Ovary (tissue), 3 donors: ENCODE results near the gene HPS3.

Source experiments
- POLR2A ChIP-seq: fragments of 450-650 bp; IDR thresholded peaks from one replicate; pipeline ENCODE4 v1.6.1; 2017; ENCODE audit warnings: antibody characterized with exemption, mild to moderate bottlenecking, moderate library complexity
- TF ChIP-seq, protein P1 (sequence below), 3 donors: fragments of 450-650 bp in 2 of 3; fragments of 200-600 bp in 1 of 3; IDR thresholded peaks; one replicate each; pipeline versions ENCODE4 v1.5.1 to v1.8.0; 2016 to 2022; ENCODE audit warnings: antibody characterized with exemption in 3 of 3, mild to moderate bottlenecking in 1 of 3
- donor health status: DM: no; HTN: no; CAD: no.

DNA sequence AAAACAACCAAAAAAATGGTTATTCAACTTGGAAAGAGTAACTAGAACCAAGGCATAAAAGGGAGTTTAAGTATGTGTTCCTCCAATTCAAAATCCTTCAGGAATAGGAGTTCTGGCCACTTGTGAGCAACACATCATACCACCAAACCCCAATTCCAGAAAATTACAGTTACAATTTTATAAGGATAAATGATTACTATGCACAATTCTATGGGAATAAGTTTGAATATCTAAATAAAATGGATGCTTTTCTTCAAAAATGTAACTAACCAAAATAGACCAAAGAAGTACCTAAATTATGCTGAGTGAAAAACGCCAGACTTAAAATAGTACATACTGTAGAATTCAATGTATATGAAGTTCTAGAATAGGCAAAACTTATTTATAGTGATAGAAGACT lies 47.7 kb upstream of the HPS3 start:
- TF ChIP-seq, protein P1, sequence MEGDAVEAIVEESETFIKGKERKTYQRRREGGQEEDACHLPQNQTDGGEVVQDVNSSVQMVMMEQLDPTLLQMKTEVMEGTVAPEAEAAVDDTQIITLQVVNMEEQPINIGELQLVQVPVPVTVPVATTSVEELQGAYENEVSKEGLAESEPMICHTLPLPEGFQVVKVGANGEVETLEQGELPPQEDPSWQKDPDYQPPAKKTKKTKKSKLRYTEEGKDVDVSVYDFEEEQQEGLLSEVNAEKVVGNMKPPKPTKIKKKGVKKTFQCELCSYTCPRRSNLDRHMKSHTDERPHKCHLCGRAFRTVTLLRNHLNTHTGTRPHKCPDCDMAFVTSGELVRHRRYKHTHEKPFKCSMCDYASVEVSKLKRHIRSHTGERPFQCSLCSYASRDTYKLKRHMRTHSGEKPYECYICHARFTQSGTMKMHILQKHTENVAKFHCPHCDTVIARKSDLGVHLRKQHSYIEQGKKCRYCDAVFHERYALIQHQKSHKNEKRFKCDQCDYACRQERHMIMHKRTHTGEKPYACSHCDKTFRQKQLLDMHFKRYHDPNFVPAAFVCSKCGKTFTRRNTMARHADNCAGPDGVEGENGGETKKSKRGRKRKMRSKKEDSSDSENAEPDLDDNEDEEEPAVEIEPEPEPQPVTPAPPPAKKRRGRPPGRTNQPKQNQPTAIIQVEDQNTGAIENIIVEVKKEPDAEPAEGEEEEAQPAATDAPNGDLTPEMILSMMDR (IDR thresholded peaks at IDR 0.05) = no peak
- no peak for TF ChIP-seq POLR2A
